ENCODE results near the gene NTN4. TPM values are rescaled to one million over a fixed set of nuclear protein-coding genes. Genes with fewer than 3 reads are reported as not detected.

Gene NTN4
- total RNA-seq, 1 donor from 2014 or later, result 0.59 TPM

- H3K4me1 Mint-ChIP-seq (ENCODE audit: low read depth, unreplicated experiment), result no peaks in the 10 kb centered on the region
- H3K27me3 Mint-ChIP-seq (ENCODE audit: unreplicated experiment), result no peaks in the 10 kb centered on the region
- H3K36me3 Mint-ChIP-seq (ENCODE audit: unreplicated experiment), result peaks cover 5% of the 10 kb centered on the region
- H3K27ac Mint-ChIP-seq (ENCODE audit: unreplicated experiment), result no peak overlapping the region
- TF ChIP-seq CTCF (IDR thresholded peaks at IDR 0.05; ENCODE audit: partially characterized antibody, unreplicated experiment), result no peak
- DNase-seq, result no peak
- no peaks in the 10 kb centered on the region for H3K9me3 Mint-ChIP-seq (ENCODE audit: unreplicated experiment)
- no peak overlapping the region for H3K4me3 Mint-ChIP-seq (ENCODE audit: unreplicated experiment)
Observed at GRCh38 chr12:95805864-95806671, 15.5 kb upstream of the NTN4 start.

- Mint-ChIP-seq H3K36me3 (ENCODE audit: unreplicated experiment) (peaks cover 5% of the 10 kb centered on the region), H3K27me3 (ENCODE audit: unreplicated experiment) (no peaks in the 10 kb centered on the region), H3K4me1 (ENCODE audit: low read depth, unreplicated experiment) (no peaks in the 10 kb centered on the region), H3K9me3 (ENCODE audit: unreplicated experiment) (no peaks in the 10 kb centered on the region), H3K4me3 (ENCODE audit: unreplicated experiment) (no peak overlapping the region), H3K27ac (ENCODE audit: unreplicated experiment) (no peak overlapping the region)
- TF ChIP-seq CTCF (IDR thresholded peaks at IDR 0.05; ENCODE audit: partially characterized antibody, unreplicated experiment), result no peak
- no peak for DNase-seq
Observed at GRCh38 chr12:95804291-95804690, 13.7 kb upstream of the NTN4 start.

- Mint-ChIP-seq H3K27me3 (ENCODE audit: unreplicated experiment) (no peaks in the 10 kb centered on the region), H3K27ac (ENCODE audit: unreplicated experiment) (no peak overlapping the region)
- DNase-seq, result no peak
Observed at GRCh38 chr12:95803817-95804216, 13.3 kb upstream of the NTN4 start.

GRCh38 chr12:95802482-95803270 lies 12.1 kb upstream of the NTN4 start:
- no peak for DNase-seq
- no peaks in the 10 kb centered on the region for H3K4me1 Mint-ChIP-seq (ENCODE audit: low read depth, unreplicated experiment)
- no peak overlapping the region for H3K4me3 Mint-ChIP-seq (ENCODE audit: unreplicated experiment)
- H3K27ac Mint-ChIP-seq (ENCODE audit: unreplicated experiment), result no peak overlapping the region
- H3K36me3 Mint-ChIP-seq (ENCODE audit: unreplicated experiment), result no peaks in the 10 kb centered on the region
- no peak for TF ChIP-seq CTCF (IDR thresholded peaks at IDR 0.05; ENCODE audit: partially characterized antibody, unreplicated experiment)
- H3K9me3 Mint-ChIP-seq (ENCODE audit: unreplicated experiment), result no peaks in the 10 kb centered on the region
- H3K27me3 Mint-ChIP-seq (ENCODE audit: unreplicated experiment), result no peaks in the 10 kb centered on the region

More at GRCh38 chr12:95803817-95804216, 13.3 kb upstream of the NTN4 start:
- Mint-ChIP-seq H3K9me3 (ENCODE audit: unreplicated experiment) (no peaks in the 10 kb centered on the region), H3K36me3 (ENCODE audit: unreplicated experiment) (peaks cover 5% of the 10 kb centered on the region), H3K4me3 (ENCODE audit: unreplicated experiment) (no peak overlapping the region), H3K4me1 (ENCODE audit: low read depth, unreplicated experiment) (no peaks in the 10 kb centered on the region)
- TF ChIP-seq CTCF (IDR thresholded peaks at IDR 0.05; ENCODE audit: partially characterized antibody, unreplicated experiment), result no peak

DNA sequence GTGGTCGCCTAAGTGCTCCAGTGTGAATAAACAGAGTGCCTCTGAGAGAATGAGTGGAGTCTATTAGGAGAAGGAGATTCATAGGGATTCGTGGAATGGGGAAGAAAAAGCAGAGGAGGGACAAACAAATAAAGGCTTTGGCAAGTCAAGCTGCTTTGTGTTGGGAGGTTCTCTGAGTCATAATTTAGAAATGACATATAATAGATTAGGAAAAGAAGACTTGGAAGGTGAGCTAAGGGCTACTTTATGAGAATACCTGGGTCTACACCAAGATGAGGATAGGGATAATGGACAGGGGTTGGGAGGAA lies 6.4 kb upstream of the NTN4 start:
- Mint-ChIP-seq H3K36me3 (ENCODE audit: unreplicated experiment) (no peaks in the 10 kb centered on the region), H3K4me1 (ENCODE audit: low read depth, unreplicated experiment) (no peaks in the 10 kb centered on the region), H3K27me3 (ENCODE audit: unreplicated experiment) (no peaks in the 10 kb centered on the region), H3K4me3 (ENCODE audit: unreplicated experiment) (no peak overlapping the region), H3K27ac (ENCODE audit: unreplicated experiment) (no peak overlapping the region), H3K9me3 (ENCODE audit: unreplicated experiment) (no peaks in the 10 kb centered on the region)
- TF ChIP-seq CTCF (IDR thresholded peaks at IDR 0.05; ENCODE audit: partially characterized antibody, unreplicated experiment), result no peak
- DNase-seq, result no peak

Data from glutamatergic neuron (in vitro differentiated cells).